KOPT-K1 (cell line): ENCODE results near the gene KIF26B.
"Not testable (repeated sequence)": the region's sequence is repeated elsewhere in the genome, so short reads cannot be mapped to it uniquely, and the experiment has no call there.

Experiments used
- H3K27ac ChIP-seq: fragments of 200-600 bp; sonication (generic); 2 replicates; pipeline ENCODE4 v1.5.1; 2016; ENCODE audit warnings: antibody characterized with exemption, mild to moderate bottlenecking, low read depth, low read length; ENCODE audit not compliant: poor library complexity, severe bottlenecking
- H3K36me3 ChIP-seq: fragments of 200-600 bp; sonication (generic); 2 replicates; pipeline ENCODE4 v1.5.1; 2017; ENCODE audit warnings: antibody characterized with exemption, mild to moderate bottlenecking, low read length, moderate library complexity; ENCODE audit not compliant: insufficient read depth
- H3K9me3 ChIP-seq: fragments of 200-600 bp; sonication (generic); 2 replicates; pipeline ENCODE4 v1.5.1; 2017; ENCODE audit warnings: antibody characterized with exemption, low read length, mild to moderate bottlenecking; ENCODE audit not compliant: insufficient read depth, poor library complexity, severe bottlenecking

KIF26B gene

GRCh38 chr1:245687152-245687635 lies 532.4 kb downstream of the KIF26B start:
- Histone ChIP-seq H3K27ac (no peak overlapping the region), H3K36me3 (no peaks in the 10 kb centered on the region), H3K9me3 (no peaks in the 10 kb centered on the region)

DNA sequence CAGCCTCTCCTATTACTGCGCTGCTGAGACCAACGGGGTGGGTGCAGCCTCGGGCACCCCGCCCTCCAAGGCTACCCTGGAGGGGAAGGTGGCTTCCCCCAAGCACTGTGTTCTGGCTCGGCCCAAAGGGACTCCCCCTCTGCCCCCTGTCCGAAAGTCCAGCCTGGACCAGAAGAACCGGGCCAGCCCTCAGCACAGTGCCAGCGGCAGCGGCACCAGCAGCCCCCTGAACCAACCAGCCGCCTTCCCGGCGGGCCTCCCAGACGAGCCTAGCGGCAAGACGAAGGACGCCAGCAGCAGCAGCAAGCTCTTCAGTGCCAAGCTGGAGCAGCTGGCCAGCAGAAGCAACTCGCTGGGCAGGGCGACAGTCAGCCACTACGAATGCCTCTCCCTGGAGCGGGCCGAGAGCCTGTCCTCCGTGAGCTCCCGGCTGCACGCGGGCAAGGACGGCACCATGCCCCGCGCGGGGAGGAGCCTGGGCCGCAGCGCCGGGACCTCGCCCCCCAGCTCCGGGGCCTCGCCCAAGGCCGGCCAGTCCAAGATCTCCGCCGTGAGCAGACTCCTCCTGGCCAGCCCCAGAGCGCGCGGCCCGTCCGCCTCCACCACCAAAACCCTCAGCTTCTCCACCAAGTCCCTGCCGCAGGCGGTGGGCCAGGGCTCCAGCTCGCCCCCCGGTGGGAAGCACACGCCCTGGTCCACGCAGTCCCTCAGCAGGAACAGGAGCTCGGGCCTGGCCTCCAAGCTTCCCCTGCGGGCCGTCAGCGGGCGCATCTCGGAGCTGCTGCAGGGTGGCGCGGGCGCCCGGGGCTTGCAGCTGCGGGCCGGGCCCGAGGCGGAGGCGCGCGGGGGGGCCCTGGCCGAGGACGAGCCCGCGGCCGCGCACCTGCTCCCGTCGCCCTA lies 533.1 kb downstream of the KIF26B start:
- H3K9me3 ChIP-seq = no peaks in the 10 kb centered on the region
- no peaks in the 10 kb centered on the region for H3K36me3 ChIP-seq
- no peak overlapping the region for H3K27ac ChIP-seq

DNA sequence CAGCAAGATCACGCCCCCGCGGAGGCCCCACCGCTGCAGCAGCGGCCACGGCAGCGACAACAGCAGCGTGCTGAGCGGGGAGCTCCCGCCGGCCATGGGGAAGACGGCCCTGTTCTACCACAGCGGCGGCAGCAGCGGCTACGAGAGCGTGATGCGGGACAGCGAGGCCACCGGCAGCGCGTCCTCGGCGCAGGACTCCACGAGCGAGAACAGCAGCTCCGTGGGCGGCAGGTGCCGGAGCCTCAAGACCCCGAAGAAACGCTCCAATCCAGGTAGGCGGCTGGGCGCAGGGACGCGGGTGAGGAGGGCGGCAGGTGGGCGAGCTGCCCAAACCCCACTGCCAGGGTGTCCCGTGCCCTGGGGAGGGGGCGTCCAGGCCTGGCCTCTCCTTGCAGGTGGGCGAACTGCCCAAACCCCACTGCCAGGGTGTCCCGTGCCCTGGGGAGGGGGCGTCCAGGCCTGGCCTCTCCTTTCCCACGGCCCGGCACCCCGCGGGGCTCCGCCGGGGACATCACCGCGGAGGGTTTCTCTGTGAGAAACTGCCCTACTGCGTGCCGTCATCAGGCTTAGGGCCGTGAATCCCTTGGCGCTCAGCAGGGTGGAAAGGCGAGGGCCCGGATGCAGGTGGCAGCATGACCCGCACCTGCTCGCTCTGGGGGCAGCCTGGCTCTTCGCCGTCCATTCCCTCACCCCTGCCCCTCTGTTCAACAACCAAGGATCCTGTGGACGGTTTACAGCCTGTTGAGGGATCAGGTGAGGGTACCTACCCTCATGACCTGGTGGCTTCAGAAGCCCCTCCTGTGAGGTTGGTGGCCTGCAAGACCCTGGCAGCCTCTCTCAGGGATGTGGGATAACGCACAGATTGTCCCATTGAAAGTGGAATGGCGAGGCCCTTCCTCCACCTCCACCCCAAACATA lies 534.0 kb downstream of the KIF26B start:
- H3K36me3 ChIP-seq = no peaks in the 10 kb centered on the region
- no peaks in the 10 kb centered on the region for H3K9me3 ChIP-seq
- no peak overlapping the region for H3K27ac ChIP-seq

GRCh38 chr1:245690156-245690690 lies 535.4 kb downstream of the KIF26B start:
- Histone ChIP-seq H3K9me3 (no peaks in the 10 kb centered on the region), H3K36me3 (no peaks in the 10 kb centered on the region), H3K27ac (no peak overlapping the region)

- Histone ChIP-seq H3K9me3 (no peaks in the 10 kb centered on the region), H3K36me3 (no peaks in the 10 kb centered on the region), H3K27ac (no peak overlapping the region)
Measured at GRCh38 chr1:245690946-245691541, 536.3 kb downstream of the KIF26B start.

DNA sequence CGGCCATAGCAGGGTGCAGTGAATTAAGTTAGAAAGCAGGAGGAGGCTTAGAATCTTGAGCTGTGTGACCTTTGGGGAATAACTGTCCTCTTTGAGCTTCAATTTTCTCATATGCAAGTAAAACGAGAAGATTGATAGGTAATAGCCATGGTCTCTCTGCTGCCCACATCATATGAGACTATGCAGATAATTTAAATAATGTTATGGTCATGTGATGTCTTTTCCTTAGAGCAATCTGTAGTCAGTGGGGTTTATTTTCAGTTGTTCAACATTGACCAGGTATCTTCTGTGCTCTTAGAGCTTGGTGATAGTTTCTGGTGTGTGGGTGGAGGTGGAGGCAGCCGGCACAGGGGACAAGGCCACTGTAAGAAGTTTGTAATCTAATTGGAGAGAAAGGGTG lies 537.1 kb downstream of the KIF26B start:
- Histone ChIP-seq H3K36me3 (no peaks in the 10 kb centered on the region), H3K27ac (no peak overlapping the region), H3K9me3 (no peaks in the 10 kb centered on the region)

DNA sequence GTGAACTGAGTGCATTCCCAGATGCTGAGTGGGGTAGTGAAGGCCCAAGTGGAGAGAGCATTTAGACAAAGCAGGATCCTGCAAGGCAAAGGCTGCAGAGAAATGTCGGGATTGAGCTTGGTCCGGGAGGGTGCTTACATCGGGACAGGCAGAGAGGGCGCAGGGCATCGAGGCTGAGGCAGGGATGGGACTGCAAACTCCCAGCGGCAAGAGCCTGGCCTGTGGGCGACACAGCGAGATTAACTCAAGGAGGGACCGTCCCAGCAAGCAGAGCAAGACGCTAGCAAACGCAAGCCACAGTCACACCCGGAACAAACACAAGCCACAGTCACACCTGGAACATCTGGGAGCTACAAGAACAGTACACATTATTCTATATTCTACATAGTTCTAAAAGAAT lies 537.5 kb downstream of the KIF26B start:
- H3K36me3 ChIP-seq = no peaks in the 10 kb centered on the region
- no peaks in the 10 kb centered on the region for H3K9me3 ChIP-seq
- H3K27ac ChIP-seq = no peak overlapping the region

DNA sequence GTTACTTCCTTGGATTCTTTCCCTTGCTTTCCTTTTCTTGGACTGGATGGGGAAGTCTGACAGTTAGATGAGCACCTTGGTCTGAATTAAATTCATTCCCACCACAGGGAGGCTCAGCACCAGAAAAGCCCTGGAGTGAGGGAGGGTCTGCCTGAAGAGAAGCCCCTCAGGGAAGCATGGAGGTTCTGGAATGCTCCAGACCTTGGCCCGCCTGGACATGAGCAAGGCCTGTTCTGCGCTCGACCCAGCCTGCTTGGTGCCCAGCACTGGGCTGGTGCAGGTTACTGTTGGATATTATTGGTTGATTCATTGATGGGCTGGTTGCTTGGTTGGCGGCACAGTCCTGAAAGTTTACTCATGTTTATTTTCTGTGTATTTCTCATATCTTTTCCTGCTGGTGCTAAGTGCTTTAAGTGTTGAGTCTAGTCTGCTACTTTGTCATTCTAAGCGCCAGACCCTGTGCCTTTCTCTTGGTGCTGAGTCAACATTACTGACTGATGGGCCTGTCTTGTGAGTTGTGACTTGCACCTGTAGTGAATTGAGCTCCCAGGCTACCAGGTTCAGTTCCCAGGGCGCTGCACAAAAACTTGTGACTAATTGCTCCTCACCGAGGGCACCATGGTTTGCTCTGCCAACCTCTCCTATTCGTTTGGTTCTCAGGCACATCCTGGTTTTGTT lies 538.5 kb downstream of the KIF26B start:
- Histone ChIP-seq H3K27ac (no peak overlapping the region), H3K9me3 (no peaks in the 10 kb centered on the region), H3K36me3 (no peaks in the 10 kb centered on the region)

DNA sequence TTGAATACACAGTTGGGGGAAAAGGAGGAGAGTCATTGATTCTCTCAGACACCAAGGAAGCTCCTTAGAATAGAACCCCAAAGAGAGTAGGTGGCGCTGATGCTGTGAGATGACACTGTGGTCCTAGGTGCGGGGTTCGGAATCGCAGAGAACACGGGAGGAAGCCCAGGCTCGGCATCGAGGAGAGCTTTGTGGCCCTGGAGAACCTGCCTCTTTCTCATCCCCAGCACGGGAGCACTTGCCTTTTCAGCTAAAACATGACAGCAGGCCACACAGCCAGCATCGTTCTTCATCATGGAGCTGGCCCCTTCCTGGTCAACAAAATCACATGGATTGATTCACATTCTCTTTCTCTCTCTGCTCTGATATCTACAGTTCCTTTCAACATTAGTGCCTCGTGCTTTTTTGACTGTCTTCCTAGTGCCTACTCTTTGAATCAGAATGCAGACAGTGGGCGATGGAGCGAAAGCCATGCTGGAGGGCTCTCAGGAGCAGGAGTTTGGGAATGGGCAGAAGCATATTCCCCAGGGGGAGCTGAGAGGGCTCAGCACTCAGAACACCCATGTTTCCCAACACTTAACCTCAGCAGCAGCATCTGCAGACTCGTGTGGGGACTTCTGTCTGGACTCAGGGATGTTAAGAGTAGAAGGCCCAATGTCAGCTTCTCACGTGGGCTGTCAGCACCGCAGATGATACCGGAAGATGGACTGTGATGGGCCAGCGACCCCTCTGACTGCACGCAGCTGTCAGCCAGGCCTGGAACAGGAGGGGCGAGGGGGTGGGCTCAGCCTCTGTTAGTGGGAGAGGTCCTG lies 539.4 kb downstream of the KIF26B start:
- Histone ChIP-seq H3K36me3 (no peaks in the 10 kb centered on the region), H3K9me3 (no peaks in the 10 kb centered on the region), H3K27ac (no peak overlapping the region)

DNA sequence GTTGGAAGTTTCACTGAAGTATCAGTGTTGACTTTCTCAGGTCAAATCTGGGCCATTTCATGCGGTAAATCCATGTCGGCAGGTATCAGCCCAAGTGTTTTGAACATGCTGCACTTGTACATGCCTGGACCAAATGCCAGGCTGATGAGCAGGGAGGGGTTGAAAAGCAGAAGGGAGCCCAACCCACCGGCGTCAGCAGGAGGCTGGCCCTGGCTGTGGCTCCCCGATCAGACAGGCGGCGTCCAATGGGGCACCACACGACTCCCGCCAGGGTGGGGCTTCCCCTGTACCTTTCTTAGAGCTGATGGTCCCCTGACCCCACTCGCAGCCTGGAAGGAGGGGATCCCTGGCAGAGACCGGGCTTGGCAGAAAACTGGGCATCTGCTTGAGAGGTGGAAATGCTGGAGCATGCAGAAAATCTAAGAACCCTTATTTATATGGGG lies 540.0 kb downstream of the KIF26B start:
- H3K27ac ChIP-seq = no peak overlapping the region
- no peaks in the 10 kb centered on the region for H3K9me3 ChIP-seq
- no peaks in the 10 kb centered on the region for H3K36me3 ChIP-seq

GRCh38 chr1:245695211-245695610 lies 540.4 kb downstream of the KIF26B start:
- Histone ChIP-seq H3K9me3 (no peaks in the 10 kb centered on the region), H3K36me3 (no peaks in the 10 kb centered on the region), H3K27ac (no peak overlapping the region)

DNA sequence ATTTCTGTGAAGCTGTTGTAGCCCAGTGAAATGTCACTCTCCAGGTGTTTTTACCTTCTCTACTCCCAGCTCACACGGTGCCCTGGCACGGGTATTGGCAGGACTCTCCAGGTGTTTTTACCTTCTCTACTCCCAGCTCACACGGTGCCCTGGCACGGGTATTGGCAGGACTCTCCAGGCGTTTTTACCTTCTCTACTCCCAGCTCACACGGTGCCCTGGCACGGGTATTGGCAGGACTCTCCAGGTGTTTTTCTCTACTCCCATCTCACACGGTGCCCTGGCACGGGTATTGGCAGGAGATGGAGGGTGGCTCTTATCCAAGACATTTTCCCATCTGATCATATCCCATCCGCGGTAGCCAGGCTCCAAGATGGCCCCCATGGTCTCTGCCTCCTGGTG lies 540.9 kb downstream of the KIF26B start:
- H3K9me3 ChIP-seq, H3K36me3 ChIP-seq, H3K27ac ChIP-seq: not testable (repeated sequence)

GRCh38 chr1:245698116-245698515 lies 543.3 kb downstream of the KIF26B start:
- H3K27ac ChIP-seq = no peak overlapping the region
- H3K9me3 ChIP-seq = no peaks in the 10 kb centered on the region
- H3K36me3 ChIP-seq = no peaks in the 10 kb centered on the region

- no peaks in the 10 kb centered on the region for H3K9me3 ChIP-seq
- no peak overlapping the region for H3K27ac ChIP-seq
- no peaks in the 10 kb centered on the region for H3K36me3 ChIP-seq
Measured at GRCh38 chr1:245698860-245699259, 544.1 kb downstream of the KIF26B start.
